ENCODE measurements around the gene ZNF668. TPM values are rescaled to one million over a fixed set of nuclear protein-coding genes. Genes with fewer than 3 reads are reported as not detected.
A peak's percentile ranks its signal among the peaks of the same experiment; 100 is the strongest.
"Not testable (repeated sequence)": the region's sequence is repeated elsewhere in the genome, so short reads cannot be mapped to it uniquely, and the experiment has no call there.

The ZNF668 gene
- total RNA-seq, 6 experiments from 2014 or later, result 2.0 to 4.6 (median 3.5) TPM

GRCh38 chr16:31105677-31106213 is 31.7 kb upstream of the ZNF668 start:
- Histone ChIP-seq H3K27ac (peak overlapping the region; percentile 54 to 71 (median 62)), H3K27me3 (no peaks in the 10 kb centered on the region), H3K4me1 (peaks cover 0 to 26% (median 3%) of the 10 kb centered on the region in 4 donors), H3K36me3 (no peaks in the 10 kb centered on the region), H3K4me3 (peak overlapping the region in 1 of 3 donors; percentile 26), H3K9me3 (no peaks in the 10 kb centered on the region)
- DNase-seq (peak; percentile 92 to 95 (median 95)), ATAC-seq (peak; percentile 90 to 94 (median 92))
- 0% methylated on average over 15 of the region's 33 CpGs for WGBS (ENCODE audit: insufficient coverage, low coverage, low lambda C conversion rate, missing lambda C conversion rate)
- TF ChIP-seq CTCF (IDR thresholded peaks at IDR 0.05) (peak; percentile 78 to 85 (median 82)), POLR2A (IDR thresholded peaks at IDR 0.05) (no peak)
- intact Hi-C loops (cut with DNase I), result no loop called here

GRCh38 chr16:31100876-31101641 is 27.0 kb upstream of the ZNF668 start:
- H3K27me3 ChIP-seq; DNase-seq; H3K36me3 ChIP-seq; H3K9me3 ChIP-seq; H3K27ac ChIP-seq; intact Hi-C loops (cut with DNase I); H3K4me1 ChIP-seq; H3K4me3 ChIP-seq; ATAC-seq: not testable (repeated sequence)
- WGBS (ENCODE audit: insufficient coverage, low coverage, low lambda C conversion rate, missing lambda C conversion rate), result 82% methylated on average over 9 of the region's 13 CpGs

GRCh38 chr16:31099860-31100638 is 26.0 kb upstream of the ZNF668 start:
- no peak for DNase-seq
- H3K27ac ChIP-seq, result no peak overlapping the region
- ATAC-seq, result no peak
- H3K4me1 ChIP-seq, result peaks cover 0 to 5% (median 0%) of the 10 kb centered on the region in 4 donors
- H3K36me3 ChIP-seq, result no peaks in the 10 kb centered on the region
- H3K27me3 ChIP-seq, result no peaks in the 10 kb centered on the region
- H3K4me3 ChIP-seq, result no peak overlapping the region
- H3K9me3 ChIP-seq, result no peaks in the 10 kb centered on the region
- no peak for TF ChIP-seq CTCF (IDR thresholded peaks at IDR 0.05)
- intact Hi-C loops (cut with DNase I), result no loop called here
- WGBS (ENCODE audit: insufficient coverage, low coverage, low lambda C conversion rate, missing lambda C conversion rate), result 55% methylated on average over 2 of the region's 4 CpGs

- H3K4me1 ChIP-seq, result peaks cover 0 to 15% (median 0%) of the 10 kb centered on the region in 4 donors
- peak within 1 kb of the TSS; percentile 82 to 96 (median 94) for H3K4me3 ChIP-seq
- 0% methylated on average over 22 of the region's 69 CpGs for WGBS (ENCODE audit: insufficient coverage, low coverage, low lambda C conversion rate, missing lambda C conversion rate)
- no peaks in the 10 kb centered on the region for H3K9me3 ChIP-seq
- peaks cover 0 to 26% (median 13%) of the 10 kb centered on the region in 4 donors for H3K36me3 ChIP-seq
- intact Hi-C loops (cut with DNase I), result loop anchor here in 1 of 2 donors (5.0 kb wide), 1 partner anchor 112 kb away; no protein-coding TSS in a partner anchor
- TF ChIP-seq CTCF (IDR thresholded peaks at IDR 0.05) (no peak), POLR2A (IDR thresholded peaks at IDR 0.05) (peak; percentile 91)
- ATAC-seq (peak; percentile 86 to 94 (median 92)), DNase-seq (peak; percentile 96 to 98 (median 98))
- H3K27ac ChIP-seq, result peak within 1 kb of the TSS; percentile 82 to 90 (median 84)
- no peaks in the 10 kb centered on the region for H3K27me3 ChIP-seq
These were observed 20.5 kb upstream of the ZNF668 start, which contains the start of gene VKORC1 for GRCh38 chr16:31094424-31095120. Gene VKORC1, minus strand, starts transcription at chr16:31094797. Its CDS starts 68 bp downstream, at chr16:31094729.
